CD4-positive, alpha-beta memory T cell (primary cell): ENCODE measurements around the gene SRPK2. TPM values are rescaled to one million over a fixed set of nuclear protein-coding genes. Genes with fewer than 3 reads are reported as not detected.

Source experiments
- CTCF ChIA-PET: fragments of 350-600 bp; sonication (Branson Sonifier 250); formaldehyde crosslinking; loops from one replicate; lab custom pipeline; 2021; ENCODE audit warnings: inconsistent platforms; ENCODE audit not compliant: partially characterized antibody; lab: Charles Lee
- POLR2A ChIA-PET: fragments of 350-600 bp; sonication (Branson Sonifier 250); formaldehyde crosslinking; loops from one replicate; lab custom pipeline; 2021; ENCODE audit not compliant: partially characterized antibody; lab: Charles Lee
- DNase-seq, 5 donors: peaks; one replicate each; pipeline versions ENCODE4 v3.0.0 to v3.0.0-alpha.2; 2020 to 2022; ENCODE audit warnings: mixed read lengths in 1 of 5
- H3K27ac ChIP-seq: one replicate; pipeline ENCODE4 v1.7.0; 2013; ENCODE audit warnings: low read depth, low read length
- H3K27me3 ChIP-seq: 2 replicates; pipeline ENCODE4 v1.7.0; 2013; ENCODE audit warnings: mild to moderate bottlenecking, low read length, moderate library complexity; ENCODE audit not compliant: insufficient read depth
- H3K36me3 ChIP-seq: 2 replicates; pipeline ENCODE4 v1.7.0; 2013; ENCODE audit warnings: mild to moderate bottlenecking, low read length, moderate library complexity; ENCODE audit not compliant: insufficient read depth
- H3K4me1 ChIP-seq: 2 replicates; pipeline ENCODE4 v1.7.0; 2013; ENCODE audit warnings: mild to moderate bottlenecking, low read length, moderate library complexity; ENCODE audit not compliant: insufficient read depth
- H3K4me3 ChIP-seq, 2 donors: one replicate each; pipeline ENCODE4 v1.7.0; 2013; ENCODE audit warnings: low read length in 2 of 2, mild to moderate bottlenecking in 1 of 2
- H3K9me3 ChIP-seq, 2 donors: one replicate each; pipeline ENCODE4 v1.7.0; 2013; ENCODE audit warnings: low read length in 2 of 2, control low read depth in 1 of 2; ENCODE audit not compliant: control insufficient read depth in 1 of 2
- H3K27ac Mint-ChIP-seq, 7 donors: one replicate each; pipeline ENCODE4 v1.8.0; 2020 to 2021; ENCODE audit warnings: mixed read lengths in 7 of 7, mild to moderate bottlenecking in 6 of 7, inconsistent platforms in 3 of 7, moderate library complexity in 3 of 7
- H3K27me3 Mint-ChIP-seq, 2 donors: one replicate each; pipeline ENCODE4 v1.8.0; 2020 to 2021; ENCODE audit warnings: mixed read lengths in 2 of 2
- H3K36me3 Mint-ChIP-seq, 2 donors: one replicate each; pipeline ENCODE4 v1.8.0; 2020 to 2021; ENCODE audit warnings: mixed read lengths in 2 of 2, inconsistent platforms in 1 of 2, mild to moderate bottlenecking in 1 of 2
- H3K4me1 Mint-ChIP-seq, 4 donors: one replicate each; pipeline ENCODE4 v1.8.0; 2020 to 2021; ENCODE audit warnings: mixed read lengths in 4 of 4, mild to moderate bottlenecking in 1 of 4
- H3K4me3 Mint-ChIP-seq, 8 donors: one replicate each; pipeline ENCODE4 v1.8.0; 2020 to 2021; ENCODE audit warnings: mixed read lengths in 8 of 8, mild to moderate bottlenecking in 7 of 8, moderate library complexity in 6 of 8, inconsistent platforms in 3 of 8
- H3K9me3 Mint-ChIP-seq, 8 donors: one replicate each; pipeline ENCODE4 v1.8.0; 2020 to 2021; ENCODE audit warnings: mixed read lengths in 8 of 8, mild to moderate bottlenecking in 5 of 8, inconsistent platforms in 3 of 8, moderate library complexity in 1 of 8
- intact Hi-C: fragments of 100-400 bp; cut with micrococcal nuclease; formaldehyde crosslinking; loops from one replicate; pipeline ENCODE4 v1.15.1; 2023
- polyA plus RNA-seq, 2 donors: library from polyadenylated mRNA; unstranded; fragments of 300-500 nt; fragmentation: Illumina TruSeq; gene quantifications; one replicate each; pipeline ENCODE4 v1.2.3, GENCODE V29; 2021
- total RNA-seq, 2 experiments: library from RNA; stranded (reverse); gene quantifications; one replicate each; pipeline ENCODE4 v1.2.3, GENCODE V29; 2021

The SRPK2 gene
- total and polyA plus RNA-seq, 4 experiments from 2014 or later, result 36.0 to 55.2 (median 51.7) TPM

DNA sequence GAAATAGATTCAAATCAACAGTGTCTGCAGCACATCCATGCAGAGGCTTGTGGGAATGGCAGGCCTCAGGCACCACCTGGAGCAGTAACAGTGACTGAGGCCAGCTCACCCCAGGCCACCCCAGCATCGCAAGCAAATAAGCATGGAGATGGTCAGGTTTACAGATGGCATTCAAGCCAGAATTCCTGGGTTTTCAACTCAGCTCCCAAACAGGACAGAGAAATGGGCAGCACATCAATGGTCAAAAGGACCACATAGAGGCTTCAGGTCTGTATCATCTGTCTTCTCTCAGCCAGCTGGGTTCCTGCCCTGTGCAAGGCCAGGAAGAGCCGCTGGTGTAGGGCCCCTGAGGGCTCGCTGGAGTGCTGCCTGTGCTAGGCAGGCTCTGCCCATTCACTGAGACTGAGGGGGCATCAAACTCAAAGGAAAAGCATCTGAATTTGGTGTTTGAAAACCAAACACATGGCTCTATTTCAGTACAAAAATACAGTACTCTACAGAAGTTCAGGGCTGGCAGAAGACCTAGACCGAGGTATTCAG lies 262.2 kb downstream of the SRPK2 start:
- intact Hi-C loops, result no loop called here
- Mint-ChIP-seq H3K36me3 (peaks cover 26 to 56% of the 10 kb centered on the region in 2 donors), H3K4me3 (no peak overlapping the region), H3K9me3 (peaks cover 0 to 4% (median 0%) of the 10 kb centered on the region in 8 donors), H3K4me1 (peaks cover 7 to 21% (median 14%) of the 10 kb centered on the region in 4 donors), H3K27ac (peak overlapping the region in 1 of 7 donors; percentile 29), H3K27me3 (no peaks in the 10 kb centered on the region)
- no peaks in the 10 kb centered on the region for H3K27me3 ChIP-seq
- CTCF ChIA-PET, result interaction anchor here (3.0 kb wide), 1 partner anchor 9 kb away, joined by 9 read pairs; no protein-coding TSS in a partner anchor
- H3K4me1 ChIP-seq, result peaks cover 6% of the 10 kb centered on the region
- H3K27ac ChIP-seq, result no peak overlapping the region
- no peaks in the 10 kb centered on the region for H3K9me3 ChIP-seq
- DNase-seq, result no peak
- peaks cover 27% of the 10 kb centered on the region for H3K36me3 ChIP-seq
- POLR2A ChIA-PET, result interaction anchor here (0.5 to 1.0 kb wide), 2 partner anchors 113 to 267 kb away, joined by 3 read pairs; partner anchors contain the start of gene KMT2E
- H3K4me3 ChIP-seq, result no peak overlapping the region

GRCh38 chr7:105125745-105126144 lies 263.0 kb downstream of the SRPK2 start:
- peak overlapping the region in 3 of 7 donors; percentile 19 to 88 (median 32) for H3K27ac Mint-ChIP-seq

DNA sequence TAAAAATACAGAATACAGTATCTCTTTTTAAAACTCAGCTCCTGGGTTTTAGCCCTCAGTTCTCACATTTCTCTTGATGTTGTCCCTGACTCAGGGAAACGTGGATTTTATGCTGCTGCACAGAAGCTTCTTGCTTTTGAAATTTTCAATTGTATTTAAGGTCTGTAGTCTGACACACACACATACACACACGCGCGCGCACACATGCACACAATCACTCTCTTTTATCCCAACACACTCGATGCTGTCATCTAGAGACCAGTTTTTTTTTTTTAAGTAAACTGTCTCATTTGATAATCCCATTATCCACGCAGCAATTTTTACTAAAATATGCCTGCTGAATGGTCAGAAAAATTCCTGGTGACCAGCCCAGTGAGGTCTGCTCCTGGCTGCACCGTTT lies 266.1 kb downstream of the SRPK2 start:
- peaks cover 22 to 52% of the 10 kb centered on the region in 2 donors for H3K36me3 Mint-ChIP-seq
- ChIA-PET CTCF (interaction anchor here (1.3 to 1.5 kb wide), 2 partner anchors 18 to 467 kb away, joined by 3 to 4 read pairs; no protein-coding TSS in a partner anchor), POLR2A (interaction anchor here (0.8 kb wide), 1 partner anchor 9 kb away, joined by 4 read pairs; no protein-coding TSS in a partner anchor)
- no peak overlapping the region for H3K4me3 Mint-ChIP-seq
- H3K4me3 ChIP-seq, result no peak overlapping the region
- DNase-seq, result no peak
- H3K27me3 Mint-ChIP-seq, result no peaks in the 10 kb centered on the region
- H3K27me3 ChIP-seq, result no peaks in the 10 kb centered on the region
- H3K36me3 ChIP-seq, result peaks cover 27% of the 10 kb centered on the region
- peaks cover 0 to 2% (median 0%) of the 10 kb centered on the region in 8 donors for H3K9me3 Mint-ChIP-seq
- H3K4me1 ChIP-seq, result peaks cover 4% of the 10 kb centered on the region
- intact Hi-C loops, result no loop called here
- H3K9me3 ChIP-seq, result no peaks in the 10 kb centered on the region
- no peak overlapping the region for H3K27ac ChIP-seq
- peaks cover 12 to 31% (median 14%) of the 10 kb centered on the region in 4 donors for H3K4me1 Mint-ChIP-seq
- H3K27ac Mint-ChIP-seq, result peak overlapping the region in 4 of 7 donors; percentile 17 to 70 (median 49)

More at GRCh38 chr7:105125745-105126144, 263.0 kb downstream of the SRPK2 start:
- H3K36me3 ChIP-seq, result peaks cover 27% of the 10 kb centered on the region
- Mint-ChIP-seq H3K27me3 (no peaks in the 10 kb centered on the region), H3K9me3 (peaks cover 0 to 2% (median 0%) of the 10 kb centered on the region in 8 donors), H3K4me3 (no peak overlapping the region), H3K36me3 (peaks cover 22 to 54% of the 10 kb centered on the region in 2 donors), H3K4me1 (peaks cover 7 to 17% (median 12%) of the 10 kb centered on the region in 4 donors)
- POLR2A ChIA-PET, result interaction anchor here (1.0 kb wide), 1 partner anchor 112 kb away, joined by 3 read pairs; the partner anchor contains the start of gene KMT2E
- no peak overlapping the region for H3K4me3 ChIP-seq
- no peaks in the 10 kb centered on the region for H3K27me3 ChIP-seq
- intact Hi-C loops, result no loop called here
- DNase-seq, result no peak
- no peaks in the 10 kb centered on the region for H3K9me3 ChIP-seq
- CTCF ChIA-PET, result interaction anchor here (0.5 kb wide), 1 partner anchor 211 kb away, joined by 3 read pairs; no protein-coding TSS in a partner anchor
- H3K4me1 ChIP-seq, result peaks cover under 1% of the 10 kb centered on the region
- no peak overlapping the region for H3K27ac ChIP-seq

- Mint-ChIP-seq H3K9me3 (peaks cover 0 to 6% (median 0%) of the 10 kb centered on the region in 8 donors), H3K27ac (peak overlapping the region; percentile 24 to 80 (median 42)), H3K27me3 (no peaks in the 10 kb centered on the region), H3K4me1 (peaks cover 12 to 31% (median 14%) of the 10 kb centered on the region in 4 donors), H3K4me3 (no peak overlapping the region), H3K36me3 (peaks cover 31 to 58% of the 10 kb centered on the region in 2 donors)
- Histone ChIP-seq H3K27me3 (no peaks in the 10 kb centered on the region), H3K27ac (no peak overlapping the region), H3K36me3 (peaks cover 11% of the 10 kb centered on the region), H3K4me3 (no peak overlapping the region), H3K4me1 (peaks cover 4% of the 10 kb centered on the region), H3K9me3 (no peaks in the 10 kb centered on the region)
- intact Hi-C loops, result no loop called here
- ChIA-PET CTCF (interaction anchor here (0.9 to 3.2 kb wide), 3 partner anchors 9 to 311 kb away, joined by 3 to 11 read pairs (median 9); no protein-coding TSS in a partner anchor), POLR2A (interaction anchor here (0.8 to 1.3 kb wide), 3 partner anchors 27 to 332 kb away, joined by 3 to 5 read pairs (median 3); no protein-coding TSS in a partner anchor)
- DNase-seq, result no peak
These were observed 269.8 kb downstream of the SRPK2 start for GRCh38 chr7:105118612-105119600.

DNA sequence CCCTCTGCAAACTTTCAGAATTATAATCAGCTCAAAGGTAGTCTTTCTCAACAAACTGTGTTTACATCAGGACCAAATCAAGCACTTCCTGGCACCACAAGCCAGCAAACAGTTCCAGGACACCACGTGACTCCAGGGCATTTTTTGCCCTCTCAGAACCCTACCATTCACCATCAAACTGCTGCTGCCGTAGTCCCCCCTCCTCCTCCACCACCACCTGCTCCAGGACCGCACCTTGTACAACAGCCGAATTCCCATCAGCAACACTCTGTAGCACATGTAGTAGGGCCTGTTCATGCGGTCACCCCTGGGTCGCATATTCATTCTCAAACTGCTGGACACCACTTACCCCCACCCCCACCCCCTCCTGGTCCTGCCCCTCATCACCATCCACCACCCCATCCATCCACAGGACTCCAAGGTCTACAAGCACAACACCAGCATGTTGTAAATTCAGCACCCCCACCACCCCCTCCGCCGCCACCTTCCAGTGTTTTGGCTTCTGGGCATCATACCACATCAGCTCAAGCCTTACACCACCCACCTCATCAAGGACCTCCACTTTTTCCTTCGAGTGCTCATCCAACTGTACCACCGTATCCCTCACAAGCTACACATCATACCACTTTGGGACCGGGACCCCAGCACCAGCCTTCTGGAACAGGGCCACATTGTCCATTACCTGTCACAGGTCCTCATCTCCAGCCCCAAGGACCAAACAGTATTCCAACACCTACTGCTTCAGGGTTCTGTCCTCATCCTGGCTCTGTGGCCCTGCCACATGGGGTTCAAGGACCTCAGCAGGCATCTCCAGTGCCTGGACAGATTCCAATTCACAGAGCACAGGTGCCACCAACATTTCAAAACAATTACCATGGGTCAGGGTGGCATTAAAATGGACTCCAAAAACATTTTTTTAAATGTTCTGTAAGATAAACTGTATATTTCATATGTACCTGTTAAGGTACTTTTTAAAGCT lies 276.0 kb downstream of the SRPK2 start:
- intact Hi-C loops, result no loop called here
- no peak overlapping the region for H3K27ac ChIP-seq
- H3K4me3 ChIP-seq, result no peak overlapping the region
- Mint-ChIP-seq H3K9me3 (peaks cover 0 to 6% (median 1%) of the 10 kb centered on the region in 8 donors), H3K4me3 (peak overlapping the region in 3 of 8 donors; percentile 43 to 57 (median 49)), H3K27ac (peak overlapping the region; percentile 73 to 87 (median 82)), H3K4me1 (peaks cover 5 to 11% (median 9%) of the 10 kb centered on the region in 4 donors), H3K27me3 (no peaks in the 10 kb centered on the region), H3K36me3 (peaks cover 65 to 88% of the 10 kb centered on the region in 2 donors)
- no peaks in the 10 kb centered on the region for H3K4me1 ChIP-seq
- H3K27me3 ChIP-seq, result no peaks in the 10 kb centered on the region
- no peak for DNase-seq
- ChIA-PET CTCF (interaction anchor here (0.7 to 2.0 kb wide), 3 partner anchors 122 to 317 kb away, joined by 4 to 5 read pairs (median 4); no protein-coding TSS in a partner anchor), POLR2A (interaction anchor here (0.6 to 1.0 kb wide), 2 partner anchors 10 to 114 kb away, joined by 3 to 4 read pairs; no protein-coding TSS in a partner anchor)
- H3K36me3 ChIP-seq, result peaks cover 60% of the 10 kb centered on the region
- H3K9me3 ChIP-seq, result no peaks in the 10 kb centered on the region

DNA sequence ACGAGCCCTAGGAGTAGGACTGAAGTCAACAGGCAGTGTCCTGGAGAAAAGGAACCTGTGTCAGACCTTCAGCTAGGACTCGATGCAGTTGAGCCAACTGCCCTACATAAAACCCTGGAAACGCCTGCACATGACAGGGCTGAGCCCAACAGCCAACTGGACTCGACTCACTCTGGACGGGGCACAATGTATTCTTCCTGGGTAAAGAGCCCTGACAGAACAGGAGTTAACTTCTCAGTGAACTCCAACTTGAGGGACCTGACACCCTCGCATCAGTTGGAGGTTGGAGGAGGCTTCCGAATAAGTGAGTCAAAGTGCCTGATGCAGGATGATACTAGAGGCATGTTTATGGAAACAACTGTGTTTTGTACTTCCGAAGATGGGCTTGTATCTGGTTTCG lies 281.3 kb downstream of the SRPK2 start:
- no peak overlapping the region for H3K4me3 Mint-ChIP-seq
- Histone ChIP-seq H3K4me3 (no peak overlapping the region), H3K4me1 (no peaks in the 10 kb centered on the region), H3K36me3 (peaks cover 78% of the 10 kb centered on the region), H3K27me3 (no peaks in the 10 kb centered on the region), H3K9me3 (no peaks in the 10 kb centered on the region), H3K27ac (no peak overlapping the region)
- no peak for DNase-seq
- H3K9me3 Mint-ChIP-seq, result peaks cover 0 to 7% (median 0%) of the 10 kb centered on the region in 8 donors
- ChIA-PET POLR2A (no interaction called here), CTCF (no interaction called here)
- H3K4me1 Mint-ChIP-seq, result peaks cover 20 to 23% (median 21%) of the 10 kb centered on the region in 4 donors
- H3K36me3 Mint-ChIP-seq, result peaks cover 62 to 86% of the 10 kb centered on the region in 2 donors
- no peaks in the 10 kb centered on the region for H3K27me3 Mint-ChIP-seq
- intact Hi-C loops, result no loop called here
- H3K27ac Mint-ChIP-seq, result peak overlapping the region in 2 of 7 donors; percentile 16 to 32
